ENCODE results near the gene ITPR2. TPM values are rescaled to one million over a fixed set of nuclear protein-coding genes. Genes with fewer than 3 reads are reported as not detected.

Gene ITPR2
- total RNA-seq, 1 experiment from 2014 or later = 41.6 TPM

DNA sequence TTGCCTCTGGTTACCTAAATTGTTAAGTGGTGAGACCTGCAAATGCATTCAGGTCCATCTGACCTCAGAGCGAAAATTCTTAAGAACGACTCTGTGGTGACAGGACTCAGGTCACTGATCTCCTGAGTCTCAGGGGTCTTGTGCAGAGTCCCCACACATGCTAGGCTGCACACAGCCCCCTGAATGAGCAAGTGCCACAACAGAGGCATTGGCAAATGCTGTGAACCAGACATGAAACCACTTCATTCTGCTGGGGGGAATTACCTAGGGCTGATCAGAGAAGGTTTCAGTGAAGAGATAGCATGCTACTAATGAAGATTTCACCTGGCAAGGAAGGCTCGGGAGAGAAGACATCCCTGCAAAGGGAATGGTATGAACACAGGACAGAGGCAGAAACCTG, 281.6 kb downstream of the ITPR2 start:
- H3K27me3 ChIP-seq (replicated peaks; ENCODE audit: control insufficient read depth, insufficient read depth, low read length) = no peaks in the 10 kb centered on the region
- CTCF ChIA-PET = no interaction called here
- no peak overlapping the region for H3K4me3 ChIP-seq (ENCODE audit: low read depth, low read length)
- BruUV-seq (replicated peaks) = no TSS peak
- H3K9me3 Mint-ChIP-seq (ENCODE audit: unreplicated experiment) = no peaks in the 10 kb centered on the region
- H3K9me3 ChIP-seq = no peaks in the 10 kb centered on the region
- H3K4me1 ChIP-seq = no peaks in the 10 kb centered on the region
- H3K36me3 ChIP-seq (ENCODE audit: control insufficient read depth, insufficient read depth, low read length) = no peaks in the 10 kb centered on the region
- DNase-seq = no peak
- no peaks in the 10 kb centered on the region for H3K4me1 Mint-ChIP-seq (ENCODE audit: low read depth, unreplicated experiment)
- no peaks in the 10 kb centered on the region for H3K36me3 Mint-ChIP-seq (ENCODE audit: insufficient read depth, unreplicated experiment)
- H3K4me3 Mint-ChIP-seq (ENCODE audit: unreplicated experiment) = no peak overlapping the region
- no peaks in the 10 kb centered on the region for H3K27me3 Mint-ChIP-seq (ENCODE audit: insufficient read depth, unreplicated experiment)
- intact Hi-C loops (cut with micrococcal nuclease; ENCODE audit: unreplicated experiment) = no loop called here
- TF ChIP-seq, protein P1, sequence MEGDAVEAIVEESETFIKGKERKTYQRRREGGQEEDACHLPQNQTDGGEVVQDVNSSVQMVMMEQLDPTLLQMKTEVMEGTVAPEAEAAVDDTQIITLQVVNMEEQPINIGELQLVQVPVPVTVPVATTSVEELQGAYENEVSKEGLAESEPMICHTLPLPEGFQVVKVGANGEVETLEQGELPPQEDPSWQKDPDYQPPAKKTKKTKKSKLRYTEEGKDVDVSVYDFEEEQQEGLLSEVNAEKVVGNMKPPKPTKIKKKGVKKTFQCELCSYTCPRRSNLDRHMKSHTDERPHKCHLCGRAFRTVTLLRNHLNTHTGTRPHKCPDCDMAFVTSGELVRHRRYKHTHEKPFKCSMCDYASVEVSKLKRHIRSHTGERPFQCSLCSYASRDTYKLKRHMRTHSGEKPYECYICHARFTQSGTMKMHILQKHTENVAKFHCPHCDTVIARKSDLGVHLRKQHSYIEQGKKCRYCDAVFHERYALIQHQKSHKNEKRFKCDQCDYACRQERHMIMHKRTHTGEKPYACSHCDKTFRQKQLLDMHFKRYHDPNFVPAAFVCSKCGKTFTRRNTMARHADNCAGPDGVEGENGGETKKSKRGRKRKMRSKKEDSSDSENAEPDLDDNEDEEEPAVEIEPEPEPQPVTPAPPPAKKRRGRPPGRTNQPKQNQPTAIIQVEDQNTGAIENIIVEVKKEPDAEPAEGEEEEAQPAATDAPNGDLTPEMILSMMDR (IDR thresholded peaks at IDR 0.05; ENCODE audit: insufficient read depth in 1 of 2, low read depth in 1 of 2, low read length in 1 of 2, severe bottlenecking in 1 of 2, unreplicated experiment in 1 of 2) = no peak
- POLR2A ChIA-PET = no interaction called here
- no peak overlapping the region for H3K27ac Mint-ChIP-seq (ENCODE audit: unreplicated experiment)

DNA sequence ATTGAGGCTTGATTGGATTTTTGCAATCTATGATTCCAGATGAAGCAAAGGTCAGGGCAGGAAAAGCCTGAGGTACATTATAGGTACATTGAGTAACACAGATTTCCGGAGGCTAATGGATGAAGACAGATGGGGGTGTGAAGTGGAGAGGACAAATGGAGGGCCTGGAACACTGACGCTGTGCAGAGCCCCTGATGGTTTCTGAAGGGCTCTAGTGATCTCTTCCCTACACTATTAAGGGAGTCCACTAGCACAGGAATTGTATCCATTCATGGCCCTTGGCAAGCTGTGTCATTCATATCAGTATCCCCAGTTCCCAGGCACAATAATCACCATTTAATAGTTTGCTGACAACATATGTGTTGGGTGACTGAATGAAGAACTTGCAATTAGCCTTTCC, 284.8 kb downstream of the ITPR2 start:
- intact Hi-C loops (cut with micrococcal nuclease; ENCODE audit: unreplicated experiment) = no loop called here
- Mint-ChIP-seq H3K4me3 (ENCODE audit: unreplicated experiment) (no peak overlapping the region), H3K9me3 (ENCODE audit: unreplicated experiment) (no peaks in the 10 kb centered on the region), H3K27me3 (ENCODE audit: insufficient read depth, unreplicated experiment) (no peaks in the 10 kb centered on the region), H3K4me1 (ENCODE audit: low read depth, unreplicated experiment) (no peaks in the 10 kb centered on the region), H3K27ac (ENCODE audit: unreplicated experiment) (no peak overlapping the region), H3K36me3 (ENCODE audit: insufficient read depth, unreplicated experiment) (no peaks in the 10 kb centered on the region)
- H3K4me3 ChIP-seq (ENCODE audit: low read depth, low read length) = no peak overlapping the region
- TF ChIP-seq, protein P1 (IDR thresholded peaks at IDR 0.05; ENCODE audit: insufficient read depth in 1 of 2, low read depth in 1 of 2, low read length in 1 of 2, severe bottlenecking in 1 of 2, unreplicated experiment in 1 of 2) = no peak
- no peak for DNase-seq
- ChIA-PET POLR2A (no interaction called here), CTCF (no interaction called here)
- no peaks in the 10 kb centered on the region for H3K27me3 ChIP-seq (replicated peaks; ENCODE audit: control insufficient read depth, insufficient read depth, low read length)
- no peaks in the 10 kb centered on the region for H3K4me1 ChIP-seq
- no TSS peak for BruUV-seq (replicated peaks)
- H3K36me3 ChIP-seq (ENCODE audit: control insufficient read depth, insufficient read depth, low read length) = no peaks in the 10 kb centered on the region
- no peaks in the 10 kb centered on the region for H3K9me3 ChIP-seq

DNA sequence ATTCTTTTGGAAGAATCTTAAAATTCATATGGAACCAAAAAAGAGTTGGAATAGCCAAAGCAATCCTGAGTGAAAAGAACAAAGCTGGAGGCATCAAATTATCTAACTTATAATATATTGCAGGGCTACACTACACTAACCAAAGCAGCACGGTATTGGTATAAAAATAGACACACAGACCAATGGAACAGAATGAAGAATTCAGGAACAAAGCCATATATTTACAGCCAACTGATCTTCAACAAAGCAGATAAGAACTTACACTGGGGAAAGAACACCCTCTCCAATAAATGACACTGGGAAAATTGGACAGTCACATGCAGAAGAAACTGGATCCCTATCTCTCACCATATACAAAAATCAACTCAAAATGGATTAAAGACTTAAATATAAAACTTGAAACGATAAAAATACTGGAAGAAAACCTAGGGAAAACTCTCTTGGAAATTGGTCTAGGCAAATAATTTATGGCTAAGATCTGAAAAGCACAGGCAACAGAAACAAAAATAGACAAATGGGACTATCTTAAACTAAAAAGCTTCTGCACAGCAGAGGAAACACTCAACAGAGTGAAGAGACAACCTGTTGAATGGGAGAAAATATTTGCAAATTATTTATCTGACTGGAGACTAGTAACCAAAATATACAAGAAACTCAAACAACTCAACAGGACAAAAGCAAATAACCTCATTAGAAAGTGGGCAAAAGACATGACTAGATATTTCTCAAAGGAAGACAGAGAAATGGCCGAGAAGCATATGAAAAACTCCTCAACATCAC, 286.3 kb downstream of the ITPR2 start:
- no peaks in the 10 kb centered on the region for H3K4me1 Mint-ChIP-seq (ENCODE audit: low read depth, unreplicated experiment)
- no peak overlapping the region for H3K27ac Mint-ChIP-seq (ENCODE audit: unreplicated experiment)
- BruUV-seq (replicated peaks) = no TSS peak
- H3K27me3 Mint-ChIP-seq (ENCODE audit: insufficient read depth, unreplicated experiment) = no peaks in the 10 kb centered on the region
- H3K4me3 Mint-ChIP-seq (ENCODE audit: unreplicated experiment) = no peak overlapping the region
- ChIA-PET CTCF (no interaction called here), POLR2A (no interaction called here)
- no peaks in the 10 kb centered on the region for H3K27me3 ChIP-seq (replicated peaks; ENCODE audit: control insufficient read depth, insufficient read depth, low read length)
- TF ChIP-seq, protein P1 (IDR thresholded peaks at IDR 0.05; ENCODE audit: insufficient read depth in 1 of 2, low read depth in 1 of 2, low read length in 1 of 2, severe bottlenecking in 1 of 2, unreplicated experiment in 1 of 2) = no peak
- no peaks in the 10 kb centered on the region for H3K4me1 ChIP-seq
- no peak for DNase-seq
- no peaks in the 10 kb centered on the region for H3K9me3 Mint-ChIP-seq (ENCODE audit: unreplicated experiment)
- H3K9me3 ChIP-seq = no peaks in the 10 kb centered on the region
- intact Hi-C loops (cut with micrococcal nuclease; ENCODE audit: unreplicated experiment) = no loop called here
- no peaks in the 10 kb centered on the region for H3K36me3 ChIP-seq (ENCODE audit: control insufficient read depth, insufficient read depth, low read length)
- no peak overlapping the region for H3K4me3 ChIP-seq (ENCODE audit: low read depth, low read length)
- H3K36me3 Mint-ChIP-seq (ENCODE audit: insufficient read depth, unreplicated experiment) = no peaks in the 10 kb centered on the region

Data from Caco-2 (cell line).